Ascending aorta (tissue), 2 donors: ENCODE measurements around the gene OR10A2. TPM values are rescaled to one million over a fixed set of nuclear protein-coding genes. Genes with fewer than 3 reads are reported as not detected.

Source experiments
- DNase-seq, 2 donors: peaks; one replicate each; pipeline ENCODE4 v3.0.0-alpha.2; 2019; ENCODE audit warnings: low spot score in 2 of 2
- H3K27ac ChIP-seq, 2 donors: fragments of 200-600 bp; sonication (generic); one replicate each; pipeline ENCODE4 v1.5.1; 2016 to 2017; ENCODE audit warnings: mild to moderate bottlenecking in 1 of 2
- H3K27me3 ChIP-seq: fragments of 200-600 bp; sonication (generic); one replicate; pipeline ENCODE4 v1.5.1; 2017
- H3K36me3 ChIP-seq, 2 donors: fragments of 200-600 bp; sonication (generic); one replicate each; pipeline ENCODE4 v1.5.1; 2016
- H3K4me1 ChIP-seq, 2 donors: fragments of 200-600 bp; sonication (generic); one replicate each; pipeline ENCODE4 v1.5.1; 2016 to 2017; ENCODE audit warnings: mild to moderate bottlenecking in 1 of 2
- H3K4me3 ChIP-seq, 2 donors: fragments of 200-600 bp; sonication (generic); one replicate each; pipeline ENCODE4 v1.5.1; 2016 to 2017; ENCODE audit warnings: mild to moderate bottlenecking in 1 of 2
- H3K9me3 ChIP-seq, 2 donors: fragments of 200-600 bp; sonication (generic); one replicate each; pipeline ENCODE4 v1.5.1; 2016
- CTCF ChIP-seq, 3 experiments: fragments of 200-600 bp in 2 of 3; fragments of 450-650 bp in 1 of 3; sonication (generic) in 2 of 3; IDR thresholded peaks; one replicate each; pipeline ENCODE4 v1.5.1; 2016 to 2019; ENCODE audit warnings: antibody characterized with exemption in 3 of 3, mild to moderate bottlenecking in 1 of 3, moderate library complexity in 1 of 3
- intact Hi-C: fragments of 100-400 bp; cut with DNase I; formaldehyde crosslinking; loops from one replicate; pipeline ENCODE4 v1.15.1; 2023
- total RNA-seq: library from RNA; depleted of rRNA; stranded (reverse); fragments of >200 nt; gene quantifications from one replicate; pipeline ENCODE4 v1.1.0, GENCODE V29; 2016

Gene OR10A2
- total RNA-seq, 1 donor from 2014 or later = not detected

- intact Hi-C loops = no loop called here
- Histone ChIP-seq H3K27ac (no peak overlapping the region), H3K27me3 (no peaks in the 10 kb centered on the region), H3K4me1 (no peaks in the 10 kb centered on the region), H3K4me3 (no peak overlapping the region), H3K9me3 (no peaks in the 10 kb centered on the region), H3K36me3 (no peaks in the 10 kb centered on the region)
- TF ChIP-seq CTCF (IDR thresholded peaks at IDR 0.05) = no peak
- no peak for DNase-seq
Measured at GRCh38 chr11:6888830-6889229, 26.0 kb downstream of the OR10A2 start.

- H3K27ac ChIP-seq = no peak overlapping the region
- no peaks in the 10 kb centered on the region for H3K27me3 ChIP-seq
- H3K4me1 ChIP-seq = no peaks in the 10 kb centered on the region
- no peak for TF ChIP-seq CTCF (IDR thresholded peaks at IDR 0.05)
- H3K4me3 ChIP-seq = no peak overlapping the region
- no peaks in the 10 kb centered on the region for H3K36me3 ChIP-seq
- intact Hi-C loops = no loop called here
- H3K9me3 ChIP-seq = no peaks in the 10 kb centered on the region
- DNase-seq = no peak
Measured at GRCh38 chr11:6889835-6890234, 27.0 kb downstream of the OR10A2 start.

- intact Hi-C loops = no loop called here
Measured at GRCh38 chr11:6892400-6892799, 29.5 kb downstream of the OR10A2 start, which contains the start of gene OR2D2. TSS of gene OR2D2 (minus strand) at chr11:6892500. CDS start at chr11:6892500, 0 bp downstream.

GRCh38 chr11:6894097-6894496, 31.2 kb downstream of the OR10A2 start:
- TF ChIP-seq CTCF (IDR thresholded peaks at IDR 0.05) = no peak
- intact Hi-C loops = no loop called here
- no peak overlapping the region for H3K27ac ChIP-seq
- no peaks in the 10 kb centered on the region for H3K9me3 ChIP-seq
- H3K36me3 ChIP-seq = no peaks in the 10 kb centered on the region
- DNase-seq = no peak
- H3K27me3 ChIP-seq = no peaks in the 10 kb centered on the region
- H3K4me3 ChIP-seq = no peak overlapping the region
- H3K4me1 ChIP-seq = no peaks in the 10 kb centered on the region

More at GRCh38 chr11:6892400-6892799, 29.5 kb downstream of the OR10A2 start, which contains the start of gene OR2D2:
- no peaks in the 10 kb centered on the region for H3K27me3 ChIP-seq
- no peak within 1 kb of the TSS for H3K27ac ChIP-seq
- TF ChIP-seq CTCF (IDR thresholded peaks at IDR 0.05) = no peak
- H3K36me3 ChIP-seq = no peaks in the 10 kb centered on the region
- DNase-seq = no peak
- no peaks in the 10 kb centered on the region for H3K4me1 ChIP-seq
- H3K9me3 ChIP-seq = no peaks in the 10 kb centered on the region
- no peak within 1 kb of the TSS for H3K4me3 ChIP-seq

- Histone ChIP-seq H3K9me3 (no peaks in the 10 kb centered on the region), H3K4me3 (no peak overlapping the region), H3K27ac (no peak overlapping the region), H3K27me3 (no peaks in the 10 kb centered on the region), H3K4me1 (no peaks in the 10 kb centered on the region), H3K36me3 (no peaks in the 10 kb centered on the region)
- intact Hi-C loops = no loop called here
- TF ChIP-seq CTCF (IDR thresholded peaks at IDR 0.05) = no peak
- no peak for DNase-seq
Measured at GRCh38 chr11:6895010-6895409, 32.2 kb downstream of the OR10A2 start.

GRCh38 chr11:6898911-6899310, 36.1 kb downstream of the OR10A2 start:
- no peaks in the 10 kb centered on the region for H3K9me3 ChIP-seq
- intact Hi-C loops = no loop called here
- no peak for TF ChIP-seq CTCF (IDR thresholded peaks at IDR 0.05)

More at GRCh38 chr11:6898911-6899310, 36.1 kb downstream of the OR10A2 start:
- no peaks in the 10 kb centered on the region for H3K36me3 ChIP-seq
- DNase-seq = no peak
- H3K27me3 ChIP-seq = no peaks in the 10 kb centered on the region
- no peak overlapping the region for H3K4me3 ChIP-seq
- H3K27ac ChIP-seq = no peak overlapping the region
- no peaks in the 10 kb centered on the region for H3K4me1 ChIP-seq
